ENCODE results near the gene KCNH8.

GRCh38 chr3:19363071-19363470 is 214.8 kb downstream of the KCNH8 start:
- no peak for TF ChIP-seq CTCF (conservative IDR thresholded peaks at IDR 0.05 in 1 of 2, IDR thresholded peaks at IDR 0.05 in 1 of 2; ENCODE audit: low read depth in 1 of 2, low read length in 2 of 2)
- no peak for TF ChIP-seq EZH2 (IDR thresholded peaks at IDR 0.05; ENCODE audit: low read length, missing control alignments)

All from fibroblast of lung (primary cell).